C4-2B (cell line): ENCODE data around the gene GJC1.

Experiments used
- CTCF ChIP-seq: fragments of 450-650 bp; conservative IDR thresholded peaks from 2 replicates; pipeline ENCODE4 v1.5.1; 2017; ENCODE audit warnings: mild to moderate bottlenecking
- ZFX ChIP-seq: fragments of 450-650 bp; IDR thresholded peaks from 2 replicates; pipeline ENCODE4 v1.6.1; 2017

- TF ChIP-seq CTCF (no peak), ZFX (no peak)
These were observed 19.9 kb upstream of the GJC1 start for GRCh38 chr17:44850025-44850424.
